Measurements from ENCODE around the gene CLEC17A. TPM values are rescaled to one million over a fixed set of nuclear protein-coding genes. Genes with fewer than 3 reads are reported as not detected.

CLEC17A gene
- total and polyA plus RNA-seq, 2 of the 13 experiments (the other 11 are each of a cell fraction or from before 2014, with no cell fraction given) = not detected

- TF ChIP-seq TIGD3 (CRISPR knock-in tag; IDR thresholded peaks at IDR 0.05; ENCODE audit: borderline replicate concordance) (no peak), ZNF724P (CRISPR knock-in tag; IDR thresholded peaks at IDR 0.05; ENCODE audit: borderline replicate concordance) (no peak), ZNF746 (CRISPR knock-in tag; IDR thresholded peaks at IDR 0.05) (no peak), RBM39 (IDR thresholded peaks at IDR 0.05; ENCODE audit: low read depth, low read length, poor library complexity, severe bottlenecking) (no peak), ASH2L (IDR thresholded peaks at IDR 0.05; ENCODE audit: insufficient read length, low read depth, low read length) (no peak), ZNF205 (CRISPR knock-in tag; IDR thresholded peaks at IDR 0.05) (no peak), CENPBD1 (CRISPR knock-in tag; IDR thresholded peaks at IDR 0.05; ENCODE audit: borderline replicate concordance, low read depth) (no peak), MED1 (CRISPR knock-in tag; IDR thresholded peaks at IDR 0.05) (no peak), SRY (CRISPR knock-in tag; IDR thresholded peaks at IDR 0.05) (no peak), POLR2AphosphoS5 (IDR thresholded peaks at IDR 0.05; ENCODE audit: low read depth, low read length) (no peak), SP2 (CRISPR knock-in tag; IDR thresholded peaks at IDR 0.05) (no peak), ZNF7 (CRISPR knock-in tag; IDR thresholded peaks at IDR 0.05) (no peak), ZNF556 (CRISPR knock-in tag; IDR thresholded peaks at IDR 0.05; ENCODE audit: borderline replicate concordance) (no peak), ZNF30 (CRISPR knock-in tag; IDR thresholded peaks at IDR 0.05) (no peak), THRA (CRISPR knock-in tag; IDR thresholded peaks at IDR 0.05; ENCODE audit: borderline replicate concordance) (0 out of 2 replicates have a peak, but pooled peaks have one; percentile 28), ZNF354B (CRISPR knock-in tag; IDR thresholded peaks at IDR 0.05) (no peak), ZNF350 (CRISPR knock-in tag; IDR thresholded peaks at IDR 0.05; ENCODE audit: borderline replicate concordance, low read depth) (no peak), DPF2 (CRISPR knock-in tag; IDR thresholded peaks at IDR 0.05; ENCODE audit: borderline replicate concordance, low read depth) (no peak), GMEB1 (CRISPR knock-in tag; IDR thresholded peaks at IDR 0.05; ENCODE audit: borderline replicate concordance) (no peak), TBX3 (IDR thresholded peaks at IDR 0.05; ENCODE audit: borderline replicate concordance) (no peak), ZSCAN30 (CRISPR knock-in tag; IDR thresholded peaks at IDR 0.05) (no peak), EHMT2 (IDR thresholded peaks at IDR 0.05; ENCODE audit: borderline replicate concordance, low read depth, low read length) (peak; percentile 61; the same call in 1 of the 2 replicates), GMEB2 (CRISPR knock-in tag; IDR thresholded peaks at IDR 0.05; ENCODE audit: low read depth) (no peak)
These were observed 33.5 kb downstream of the CLEC17A start (continued) for GRCh38 chr19:14616407-14616806.
